Endothelial cell of umbilical vein (primary cell): Measurements from ENCODE around the gene SUOX. TPM values are rescaled to one million over a fixed set of nuclear protein-coding genes. Genes with fewer than 3 reads are reported as not detected.

Source experiments
- BruUV-seq: library from RNA; stranded (reverse); fragments of 400-500 nt; replicated peaks from 2 replicates; lab custom pipeline; 2021; lab: Mats Ljungman, UMichigan
- CTCF ChIA-PET: fragments of 300-600, 350-600 bp; sonication (Branson Sonifier 250); formaldehyde crosslinking; loops from one replicate; lab custom pipeline; 2021; ENCODE audit warnings: antibody characterized with exemption, inconsistent platforms; lab: Charles Lee
- POLR2A ChIA-PET: fragments of 300-600, 350-600 bp; sonication (Branson Sonifier 250); formaldehyde crosslinking; loops from one replicate; lab custom pipeline; 2021; ENCODE audit warnings: antibody characterized with exemption, inconsistent platforms; lab: Charles Lee
- DNase-seq: peaks from one replicate; pipeline ENCODE4 v3.0.0-alpha.2; 2011; ENCODE audit warnings: low read depth, low spot score
- FAIRE-seq: peaks from 2 replicates; lab custom pipeline; 2011; peaks lifted over from hg19 to GRCh38; lab: Jason Lieb, UNC
- H2AFZ ChIP-seq: 2 replicates; pipeline ENCODE4 v1.6.0; 2012; ENCODE audit warnings: low read depth, low read length, control low read depth, inconsistent platforms
- H3K27ac ChIP-seq: 2 replicates; pipeline ENCODE4 v1.5.1; 2011; ENCODE audit warnings: low read depth, mild to moderate bottlenecking, control low read depth, low read length, moderate library complexity; ENCODE audit not compliant: insufficient read depth
- H3K27me3 ChIP-seq, 2 experiments: 2 replicates each; pipeline versions ENCODE4 v1.6.0 to v1.6.1; 2011; ENCODE audit warnings: low read length in 2 of 2, mixed read lengths in 1 of 2; ENCODE audit not compliant: control insufficient read depth in 2 of 2, insufficient read depth in 2 of 2
- H3K36me3 ChIP-seq, 2 experiments: 2 replicates in 1 of 2; 3 replicates in 1 of 2; pipeline ENCODE4 v1.5.1; 2011; ENCODE audit warnings: low read length in 2 of 2, mild to moderate bottlenecking in 1 of 2, moderate library complexity in 1 of 2; ENCODE audit not compliant: control insufficient read depth in 2 of 2, insufficient read depth in 2 of 2; ENCODE audit errors: extremely low read depth in 1 of 2
- H3K4me1 ChIP-seq: 3 replicates; pipeline ENCODE4 v1.5.1; 2011; ENCODE audit warnings: mild to moderate bottlenecking, low read length; ENCODE audit not compliant: control insufficient read depth, insufficient read depth; ENCODE audit errors: extremely low read depth
- H3K4me2 ChIP-seq: 2 replicates; pipeline ENCODE4 v1.6.1; 2011; ENCODE audit warnings: low read length, control low read depth, mixed read lengths; ENCODE audit not compliant: insufficient read depth
- H3K4me3 ChIP-seq, 3 experiments: fragments of 200-600 bp in 1 of 3; sonication (generic), shearing (Covaris generic) in 1 of 3; replicated peaks in 1 of 3; 2 replicates each; pipeline ENCODE4 v1.5.1; 2011 to 2016; ENCODE audit warnings: control low read depth in 3 of 3, low read length in 3 of 3, mild to moderate bottlenecking in 2 of 3, inconsistent platforms in 1 of 3, low read depth in 1 of 3, moderate library complexity in 1 of 3; ENCODE audit not compliant: insufficient read depth in 1 of 3
- H3K79me2 ChIP-seq: 2 replicates; pipeline ENCODE4 v1.6.0; 2012; ENCODE audit warnings: low read length, inconsistent platforms; ENCODE audit not compliant: control insufficient read depth, insufficient read depth
- H3K9ac ChIP-seq: replicated peaks from 2 replicates; pipeline ENCODE3; 2011; ENCODE audit warnings: low read length, control low read depth; ENCODE audit not compliant: insufficient read depth; ENCODE audit errors: extremely low read depth
- H3K9me1 ChIP-seq: replicated peaks from 3 replicates; pipeline ENCODE4 v1.6.0; 2011; ENCODE audit warnings: mild to moderate bottlenecking, low read length; ENCODE audit not compliant: control insufficient read depth, insufficient read depth; ENCODE audit errors: extremely low read depth
- H3K9me3 ChIP-seq: replicated peaks from 2 replicates; pipeline ENCODE4 v1.5.1; 2012; ENCODE audit warnings: low read length, inconsistent platforms; ENCODE audit not compliant: control insufficient read depth, insufficient read depth
- H4K20me1 ChIP-seq: replicated peaks from 2 replicates; pipeline ENCODE3; 2011; ENCODE audit warnings: mild to moderate bottlenecking, low read length; ENCODE audit not compliant: control insufficient read depth, insufficient read depth; ENCODE audit errors: extremely low read depth
- FOS ChIP-seq: IDR thresholded peaks from 2 replicates; pipeline ENCODE4 v1.6.1; 2011; ENCODE audit warnings: mild to moderate bottlenecking, low read length, moderate library complexity, borderline replicate concordance; ENCODE audit not compliant: insufficient read depth
- GATA2 ChIP-seq: IDR thresholded peaks from 2 replicates; pipeline ENCODE4 v1.7.0; 2011; ENCODE audit warnings: low read depth, mild to moderate bottlenecking, moderate library complexity, mixed read lengths, low read length; ENCODE audit not compliant: insufficient read length, insufficient read depth
- MYC ChIP-seq: IDR thresholded peaks from one replicate; pipeline ENCODE4 v1.6.1; 2011; ENCODE audit warnings: mild to moderate bottlenecking, low read depth, low read length
- POLR2A ChIP-seq: IDR thresholded peaks from 2 replicates; pipeline ENCODE4 v1.6.1; 2012; ENCODE audit warnings: low read depth, mild to moderate bottlenecking, control low read depth, low read length
- POLR2AphosphoS5 ChIP-seq: IDR thresholded peaks from 2 replicates; pipeline ENCODE4 v1.6.1; 2012; ENCODE audit warnings: low read depth, mild to moderate bottlenecking, control low read depth, low read length, moderate library complexity; ENCODE audit not compliant: insufficient read depth
- dilution Hi-C: fragments of 300-500 bp; cut with MboI; formaldehyde crosslinking; loops from one replicate; pipeline ENCODE4 v1.15.0; 2019; ENCODE audit warnings: low sequenced_read_pairs; ENCODE audit not compliant: extremely low pct_ligation_motif_present
- intact Hi-C: fragments of 100-400 bp; cut with micrococcal nuclease; formaldehyde crosslinking; loops from one replicate; pipeline ENCODE4 v1.10.0; 2022
- polyA plus RNA-seq, 4 experiments: library from polyadenylated mRNA; depleted of rRNA in 3 of 4; stranded (reverse) in 3 of 4; unstranded in 1 of 4; fragments of >200 nt; gene quantifications; 2 replicates each; pipeline versions ENCODE4 v1.2.1 to v1.2.3, GENCODE V29; 2011 to 2012; ENCODE audit warnings: missing spikeins in 1 of 4
- total RNA-seq: library from RNA; stranded (reverse); gene quantifications from 2 replicates; pipeline ENCODE4 v1.2.3, GENCODE V29; 2021

The SUOX gene
- total and polyA plus RNA-seq, 2 donors (not counting 3 experiments of a cell fraction or from before 2014, with no cell fraction given) = 24.3 to 31.4 TPM

GRCh38 chr12:55973599-55974307, 23.3 kb upstream of the SUOX start, which contains the start of gene RAB5B:
TSS of gene RAB5B (plus strand) at chr12:55974078. CDS start at chr12:55986961, 12,883 bp downstream.
- BruUV-seq = no TSS peak
- CTCF ChIA-PET = interaction anchor here (0.7 to 3.0 kb wide), 13 partner anchors 12 to 1485 kb away, joined by 3 to 34 read pairs (median 5); partner anchors contain the start of genes DGKA, DNAJC14, GLI1 and PA2G4
- dilution Hi-C loops (no loop called here), intact Hi-C loops (loop anchor here (1.0 to 2.0 kb wide), 4 partner anchors 41 to 156 kb away; partner anchors contain the start of genes DNAJC14 and SARNP)
- Histone ChIP-seq H3K4me2 (peak within 1 kb of the TSS; percentile 94), H3K4me3 (peak within 1 kb of the TSS; percentile 87 to 93 (median 92)), H3K9me3 (no peaks in the 10 kb centered on the region), H3K36me3 (peaks cover under 1 to 1% of the 10 kb centered on the region in 2 experiments), H3K9ac (peak within 1 kb of the TSS; percentile 93), H3K4me1 (peaks cover 27% of the 10 kb centered on the region), H4K20me1 (no peaks in the 10 kb centered on the region), H3K27ac (peak within 1 kb of the TSS; percentile 81), H3K79me2 (peaks cover 40% of the 10 kb centered on the region), H3K27me3 (no peaks in the 10 kb centered on the region), H2AFZ (peak within 1 kb of the TSS; percentile 67), H3K9me1 (no peaks in the 10 kb centered on the region)
- peak; percentile 56 for TF ChIP-seq FOS
- peak; percentile 74 for TF ChIP-seq POLR2A
- TF ChIP-seq GATA2 = no peak
- peak; percentile 39 for TF ChIP-seq POLR2AphosphoS5
- peak; percentile 100 for DNase-seq
- FAIRE-seq = peak; percentile 99
- POLR2A ChIA-PET = interaction anchor here (0.7 to 1.9 kb wide), 15 partner anchors 10 to 244 kb away, joined by 3 to 18 read pairs (median 4); partner anchors contain the start of genes CD63, DNAJC14, PA2G4 and SUOX

- no peak for TF ChIP-seq MYC
- FAIRE-seq (no peak), DNase-seq (peak; percentile 47)
- Histone ChIP-seq H3K36me3 (peaks cover 0 to 1% of the 10 kb centered on the region in 2 experiments), H3K79me2 (peaks cover 44% of the 10 kb centered on the region), H4K20me1 (no peaks in the 10 kb centered on the region), H3K27ac (peak overlapping the region; percentile 81), H2AFZ (peak overlapping the region; percentile 67), H3K4me2 (peak overlapping the region; percentile 94), H3K4me1 (peaks cover 27% of the 10 kb centered on the region), H3K9me1 (no peaks in the 10 kb centered on the region), H3K9ac (peak overlapping the region; percentile 93), H3K9me3 (no peaks in the 10 kb centered on the region), H3K4me3 (peak overlapping the region; percentile 87 to 93 (median 92)), H3K27me3 (no peaks in the 10 kb centered on the region)
- ChIA-PET POLR2A (interaction anchor here (1.1 to 1.9 kb wide), 11 partner anchors 9 to 245 kb away, joined by 3 to 18 read pairs (median 4); partner anchors contain the start of genes CD63, DNAJC14, PA2G4 and SUOX), CTCF (interaction anchor here (0.7 to 3.0 kb wide), 15 partner anchors 10 to 1485 kb away, joined by 3 to 34 read pairs (median 4); partner anchors contain the start of genes DGKA, DNAJC14, GLI1 and PA2G4)
- intact Hi-C loops = no loop called here
- dilution Hi-C loops = no loop called here
- no TSS peak for BruUV-seq
These were observed 22.8 kb upstream of the SUOX start for GRCh38 chr12:55974308-55974730.
